Measurements from ENCODE around the gene CC2D1B. TPM values are rescaled to one million over a fixed set of nuclear protein-coding genes. Genes with fewer than 3 reads are reported as not detected.

The CC2D1B gene
- total and polyA plus RNA-seq, 2 donors (not counting 3 experiments of a cell fraction or from before 2014, with no cell fraction given) = 16.9 to 32.6 TPM

- DNase-seq (ENCODE audit: low read depth, low spot score) = no peak
- no peaks in the 10 kb centered on the region for H4K20me1 ChIP-seq (replicated peaks; ENCODE audit: control insufficient read depth, extremely low read depth, insufficient read depth, low read length)
- H3K27me3 ChIP-seq (ENCODE audit: control insufficient read depth in 2 of 2, insufficient read depth in 2 of 2, low read length in 2 of 2) = no peaks in the 10 kb centered on the region
- no peaks in the 10 kb centered on the region for H3K4me1 ChIP-seq (ENCODE audit: control insufficient read depth, extremely low read depth, insufficient read depth, low read length)
- BruUV-seq (replicated peaks) = no TSS peak
- no peaks in the 10 kb centered on the region for H3K79me2 ChIP-seq (ENCODE audit: control insufficient read depth, insufficient read depth, low read length)
- H3K27ac ChIP-seq (ENCODE audit: insufficient read depth, low read depth, low read length) = no peak overlapping the region
- H3K9me3 ChIP-seq (replicated peaks; ENCODE audit: control insufficient read depth, insufficient read depth, low read length) = no peaks in the 10 kb centered on the region
- H2AFZ ChIP-seq (ENCODE audit: low read depth, low read length) = no peak overlapping the region
- TF ChIP-seq FOS (IDR thresholded peaks at IDR 0.05; ENCODE audit: borderline replicate concordance, insufficient read depth, low read length) (no peak), EZH2 (IDR thresholded peaks at IDR 0.05; ENCODE audit: borderline replicate concordance, low read depth, low read length, severe bottlenecking) (no peak), GATA2 (IDR thresholded peaks at IDR 0.05; ENCODE audit: insufficient read depth, insufficient read length, low read depth, low read length) (no peak), MYC (IDR thresholded peaks at IDR 0.05; ENCODE audit: low read depth, low read length) (no peak)
- no peaks in the 10 kb centered on the region for H3K9me1 ChIP-seq (replicated peaks; ENCODE audit: control insufficient read depth, extremely low read depth, insufficient read depth, low read length)
- POLR2A ChIA-PET = no interaction called here
- CTCF ChIA-PET = interaction anchor here (1.2 kb wide), 1 partner anchor 504 kb away, joined by 3 read pairs; no protein-coding TSS in a partner anchor
- H3K9ac ChIP-seq (replicated peaks; ENCODE audit: extremely low read depth, insufficient read depth, low read length) = no peak overlapping the region
- intact Hi-C loops (cut with micrococcal nuclease) (no loop called here), dilution Hi-C loops (cut with MboI; ENCODE audit: extremely low pct_ligation_motif_present, low sequenced_read_pairs) (no loop called here)
- H3K36me3 ChIP-seq (ENCODE audit: control insufficient read depth in 2 of 2, extremely low read depth in 1 of 2, insufficient read depth in 2 of 2, low read length in 2 of 2) = no peaks in the 10 kb centered on the region
- FAIRE-seq = no peak
- no peak overlapping the region for H3K4me2 ChIP-seq (ENCODE audit: insufficient read depth, low read length)
- H3K4me3 ChIP-seq (replicated peaks in 1 of 3; ENCODE audit: insufficient read depth in 1 of 3, low read depth in 1 of 3, low read length in 3 of 3) = no peak overlapping the region
These were observed 24.2 kb downstream of the CC2D1B start for GRCh38 chr1:52341655-52342260.

- ChIA-PET POLR2A (no interaction called here), CTCF (no interaction called here)
- intact Hi-C loops (cut with micrococcal nuclease) (no loop called here), dilution Hi-C loops (cut with MboI; ENCODE audit: extremely low pct_ligation_motif_present, low sequenced_read_pairs) (no loop called here)
- TF ChIP-seq MYC (IDR thresholded peaks at IDR 0.05; ENCODE audit: low read depth, low read length) = no peak
- no peak for TF ChIP-seq GATA2 (IDR thresholded peaks at IDR 0.05; ENCODE audit: insufficient read depth, insufficient read length, low read depth, low read length)
- TF ChIP-seq, protein P1, sequence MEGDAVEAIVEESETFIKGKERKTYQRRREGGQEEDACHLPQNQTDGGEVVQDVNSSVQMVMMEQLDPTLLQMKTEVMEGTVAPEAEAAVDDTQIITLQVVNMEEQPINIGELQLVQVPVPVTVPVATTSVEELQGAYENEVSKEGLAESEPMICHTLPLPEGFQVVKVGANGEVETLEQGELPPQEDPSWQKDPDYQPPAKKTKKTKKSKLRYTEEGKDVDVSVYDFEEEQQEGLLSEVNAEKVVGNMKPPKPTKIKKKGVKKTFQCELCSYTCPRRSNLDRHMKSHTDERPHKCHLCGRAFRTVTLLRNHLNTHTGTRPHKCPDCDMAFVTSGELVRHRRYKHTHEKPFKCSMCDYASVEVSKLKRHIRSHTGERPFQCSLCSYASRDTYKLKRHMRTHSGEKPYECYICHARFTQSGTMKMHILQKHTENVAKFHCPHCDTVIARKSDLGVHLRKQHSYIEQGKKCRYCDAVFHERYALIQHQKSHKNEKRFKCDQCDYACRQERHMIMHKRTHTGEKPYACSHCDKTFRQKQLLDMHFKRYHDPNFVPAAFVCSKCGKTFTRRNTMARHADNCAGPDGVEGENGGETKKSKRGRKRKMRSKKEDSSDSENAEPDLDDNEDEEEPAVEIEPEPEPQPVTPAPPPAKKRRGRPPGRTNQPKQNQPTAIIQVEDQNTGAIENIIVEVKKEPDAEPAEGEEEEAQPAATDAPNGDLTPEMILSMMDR (IDR thresholded peaks at IDR 0.05; ENCODE audit: extremely low read depth in 1 of 2, insufficient read depth in 1 of 2, low read depth in 1 of 2, low read length in 2 of 2) = no peak
- no peak for TF ChIP-seq FOS (IDR thresholded peaks at IDR 0.05; ENCODE audit: borderline replicate concordance, insufficient read depth, low read length)
- TF ChIP-seq POLR2AphosphoS5 (IDR thresholded peaks at IDR 0.05; ENCODE audit: insufficient read depth, low read depth, low read length) = no peak
- no peak for TF ChIP-seq JUN (IDR thresholded peaks at IDR 0.05; ENCODE audit: borderline replicate concordance, insufficient read depth, insufficient read length, low read depth)
- no peak for TF ChIP-seq POLR2A (IDR thresholded peaks at IDR 0.05; ENCODE audit: low read depth, low read length)
- TF ChIP-seq EZH2 (IDR thresholded peaks at IDR 0.05; ENCODE audit: borderline replicate concordance, low read depth, low read length, severe bottlenecking) = no peak
- TF ChIP-seq, protein P2, sequence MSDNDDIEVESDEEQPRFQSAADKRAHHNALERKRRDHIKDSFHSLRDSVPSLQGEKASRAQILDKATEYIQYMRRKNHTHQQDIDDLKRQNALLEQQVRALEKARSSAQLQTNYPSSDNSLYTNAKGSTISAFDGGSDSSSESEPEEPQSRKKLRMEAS (IDR thresholded peaks at IDR 0.05; ENCODE audit: insufficient read depth, insufficient read length) = no peak
- Histone ChIP-seq H3K36me3 (ENCODE audit: control insufficient read depth in 2 of 2, extremely low read depth in 1 of 2, insufficient read depth in 2 of 2, low read length in 2 of 2) (no peaks in the 10 kb centered on the region), H3K9ac (replicated peaks; ENCODE audit: extremely low read depth, insufficient read depth, low read length) (no peak overlapping the region), H4K20me1 (replicated peaks; ENCODE audit: control insufficient read depth, extremely low read depth, insufficient read depth, low read length) (no peaks in the 10 kb centered on the region), H3K9me3 (replicated peaks; ENCODE audit: control insufficient read depth, insufficient read depth, low read length) (no peaks in the 10 kb centered on the region), H3K27ac (ENCODE audit: insufficient read depth, low read depth, low read length) (no peak overlapping the region), H2AFZ (ENCODE audit: low read depth, low read length) (no peak overlapping the region), H3K9me1 (replicated peaks; ENCODE audit: control insufficient read depth, extremely low read depth, insufficient read depth, low read length) (no peaks in the 10 kb centered on the region), H3K79me2 (ENCODE audit: control insufficient read depth, insufficient read depth, low read length) (no peaks in the 10 kb centered on the region), H3K4me1 (ENCODE audit: control insufficient read depth, extremely low read depth, insufficient read depth, low read length) (no peaks in the 10 kb centered on the region), H3K27me3 (ENCODE audit: control insufficient read depth in 2 of 2, insufficient read depth in 2 of 2, low read length in 2 of 2) (no peaks in the 10 kb centered on the region), H3K4me2 (ENCODE audit: insufficient read depth, low read length) (no peak overlapping the region), H3K4me3 (replicated peaks in 1 of 3; ENCODE audit: insufficient read depth in 1 of 3, low read depth in 1 of 3, low read length in 3 of 3) (no peak overlapping the region)
- no TSS peak for BruUV-seq (replicated peaks)
- FAIRE-seq = no peak
- DNase-seq (ENCODE audit: low read depth, low spot score) = no peak
These were observed 28.6 kb downstream of the CC2D1B start for GRCh38 chr1:52337439-52337838.

Data from endothelial cell of umbilical vein (primary cell).